Measurements from ENCODE around the gene HOXC10. TPM values are rescaled to one million over a fixed set of nuclear protein-coding genes. Genes with fewer than 3 reads are reported as not detected.

The HOXC10 gene
- total RNA-seq, 2 experiments from 2014 or later: not detected

DNA sequence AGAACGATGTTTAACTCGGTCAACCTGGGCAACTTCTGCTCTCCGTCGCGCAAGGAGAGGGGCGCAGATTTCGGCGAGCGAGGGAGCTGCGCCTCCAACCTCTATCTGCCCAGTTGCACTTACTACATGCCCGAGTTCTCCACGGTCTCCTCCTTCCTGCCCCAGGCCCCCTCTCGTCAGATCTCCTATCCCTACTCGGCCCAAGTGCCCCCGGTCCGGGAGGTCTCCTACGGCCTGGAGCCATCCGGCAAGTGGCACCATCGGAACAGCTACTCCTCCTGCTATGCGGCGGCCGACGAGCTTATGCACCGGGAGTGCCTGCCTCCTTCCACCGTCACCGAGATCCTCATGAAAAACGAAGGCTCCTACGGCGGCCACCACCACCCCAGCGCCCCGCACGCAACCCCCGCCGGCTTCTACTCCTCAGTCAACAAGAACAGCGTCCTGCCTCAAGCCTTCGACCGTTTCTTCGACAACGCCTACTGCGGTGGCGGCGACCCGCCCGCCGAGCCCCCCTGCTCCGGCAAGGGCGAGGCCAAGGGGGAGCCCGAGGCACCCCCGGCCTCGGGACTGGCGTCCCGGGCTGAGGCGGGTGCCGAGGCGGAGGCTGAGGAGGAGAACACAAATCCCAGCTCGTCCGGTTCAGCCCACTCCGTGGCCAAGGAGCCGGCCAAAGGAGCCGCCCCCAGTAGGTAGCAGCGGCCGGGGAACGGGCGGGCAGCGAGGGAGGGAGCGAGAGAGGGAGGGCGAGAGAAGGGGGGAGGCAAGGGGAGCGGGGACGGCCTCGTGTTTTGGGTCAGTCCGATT lies 11.5 kb upstream of the HOXC10 start:
- Mint-ChIP-seq H3K36me3 (ENCODE audit: low read depth) (peaks cover 4% of the 10 kb centered on the region), H3K27ac (no peak overlapping the region), H3K9me3 (peaks cover 4% of the 10 kb centered on the region), H3K27me3 (peaks cover 78% of the 10 kb centered on the region), H3K4me1 (ENCODE audit: low read depth) (peaks cover 15% of the 10 kb centered on the region), H3K4me3 (peak overlapping the region; percentile 11)
- CTCF ChIA-PET: no interaction called here
- TF ChIP-seq, protein P1, sequence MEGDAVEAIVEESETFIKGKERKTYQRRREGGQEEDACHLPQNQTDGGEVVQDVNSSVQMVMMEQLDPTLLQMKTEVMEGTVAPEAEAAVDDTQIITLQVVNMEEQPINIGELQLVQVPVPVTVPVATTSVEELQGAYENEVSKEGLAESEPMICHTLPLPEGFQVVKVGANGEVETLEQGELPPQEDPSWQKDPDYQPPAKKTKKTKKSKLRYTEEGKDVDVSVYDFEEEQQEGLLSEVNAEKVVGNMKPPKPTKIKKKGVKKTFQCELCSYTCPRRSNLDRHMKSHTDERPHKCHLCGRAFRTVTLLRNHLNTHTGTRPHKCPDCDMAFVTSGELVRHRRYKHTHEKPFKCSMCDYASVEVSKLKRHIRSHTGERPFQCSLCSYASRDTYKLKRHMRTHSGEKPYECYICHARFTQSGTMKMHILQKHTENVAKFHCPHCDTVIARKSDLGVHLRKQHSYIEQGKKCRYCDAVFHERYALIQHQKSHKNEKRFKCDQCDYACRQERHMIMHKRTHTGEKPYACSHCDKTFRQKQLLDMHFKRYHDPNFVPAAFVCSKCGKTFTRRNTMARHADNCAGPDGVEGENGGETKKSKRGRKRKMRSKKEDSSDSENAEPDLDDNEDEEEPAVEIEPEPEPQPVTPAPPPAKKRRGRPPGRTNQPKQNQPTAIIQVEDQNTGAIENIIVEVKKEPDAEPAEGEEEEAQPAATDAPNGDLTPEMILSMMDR (IDR thresholded peaks at IDR 0.05): no peak
- DNase-seq (no peak), ATAC-seq (peak; percentile 29)
- POLR2A ChIA-PET: interaction anchor here (1.6 kb wide), 1 partner anchor 15 kb away, joined by 4 read pairs; no protein-coding TSS in a partner anchor
- intact Hi-C loops (cut with micrococcal nuclease): loop anchor here (5.0 kb wide), 1 partner anchor 36 kb away; the partner anchor contains the start of gene HOXC13

DNA sequence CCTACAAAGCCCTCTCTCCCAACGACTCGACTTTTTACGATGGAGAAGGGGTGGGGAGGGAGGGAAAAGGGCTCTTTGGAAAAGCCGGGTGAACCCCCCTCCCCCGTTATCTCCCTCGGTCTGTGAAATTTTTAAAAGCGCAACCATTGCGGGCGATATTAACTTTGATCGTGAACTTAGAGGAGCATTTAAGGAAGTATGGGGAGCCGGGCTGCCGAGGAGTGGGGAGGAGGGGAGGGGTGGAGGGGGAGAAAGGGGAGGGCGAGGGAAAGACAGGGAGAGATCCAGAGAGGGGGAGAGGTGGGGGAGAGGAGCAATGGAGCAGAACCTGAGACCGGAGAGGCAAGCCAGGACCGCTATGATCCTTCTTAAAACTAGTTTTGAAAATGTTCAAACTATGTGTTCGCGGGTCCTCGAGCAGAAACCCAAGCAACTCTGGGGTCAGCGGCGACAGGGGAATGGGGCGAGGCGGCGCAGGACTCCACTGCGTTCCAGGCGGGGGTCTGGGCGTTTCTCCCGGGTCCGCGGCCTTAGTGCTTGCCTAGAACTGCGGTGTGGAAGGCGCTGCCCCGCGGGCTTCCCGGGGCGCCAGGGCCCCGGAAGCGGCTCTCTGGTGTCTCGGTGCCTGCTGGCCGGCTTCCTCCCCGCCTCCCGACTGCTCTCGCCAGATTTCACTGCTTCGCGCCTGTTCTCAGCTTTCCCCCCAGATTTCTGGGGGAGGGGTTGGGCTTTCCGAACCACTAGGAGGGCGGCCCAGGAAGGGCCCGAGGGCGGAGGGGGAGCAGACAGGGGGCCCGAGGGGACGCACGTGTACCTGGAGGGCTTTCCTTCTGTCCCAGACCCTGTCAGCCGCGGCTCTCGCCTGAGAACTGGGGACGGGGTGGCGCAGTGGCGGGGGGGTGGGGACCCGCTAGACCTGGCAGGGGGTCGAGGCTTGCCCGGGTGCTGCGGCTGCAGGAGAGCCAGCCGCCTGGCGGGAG lies 10.6 kb upstream of the HOXC10 start, which contains the start of gene HOTAIR:
Gene HOTAIR, minus strand, starts transcription at position 871 of the 980 bp plus-strand sequence.
- Mint-ChIP-seq H3K4me3 (peak within 1 kb of the TSS; percentile 43), H3K9me3 (peaks cover 4% of the 10 kb centered on the region), H3K4me1 (ENCODE audit: low read depth) (peaks cover 15% of the 10 kb centered on the region), H3K36me3 (ENCODE audit: low read depth) (peaks cover 4% of the 10 kb centered on the region), H3K27me3 (peaks cover 78% of the 10 kb centered on the region), H3K27ac (no peak within 1 kb of the TSS)
- ChIA-PET POLR2A (interaction anchor here (1.6 kb wide), 1 partner anchor 16 kb away, joined by 4 read pairs; no protein-coding TSS in a partner anchor), CTCF (no interaction called here)
- DNase-seq (peak; percentile 48), ATAC-seq (peak; percentile 66)
- TF ChIP-seq, protein P1 (IDR thresholded peaks at IDR 0.05): no peak
- intact Hi-C loops (cut with micrococcal nuclease): loop anchor here (5.0 kb wide), 1 partner anchor 37 kb away; the partner anchor contains the start of gene HOXC13

DNA sequence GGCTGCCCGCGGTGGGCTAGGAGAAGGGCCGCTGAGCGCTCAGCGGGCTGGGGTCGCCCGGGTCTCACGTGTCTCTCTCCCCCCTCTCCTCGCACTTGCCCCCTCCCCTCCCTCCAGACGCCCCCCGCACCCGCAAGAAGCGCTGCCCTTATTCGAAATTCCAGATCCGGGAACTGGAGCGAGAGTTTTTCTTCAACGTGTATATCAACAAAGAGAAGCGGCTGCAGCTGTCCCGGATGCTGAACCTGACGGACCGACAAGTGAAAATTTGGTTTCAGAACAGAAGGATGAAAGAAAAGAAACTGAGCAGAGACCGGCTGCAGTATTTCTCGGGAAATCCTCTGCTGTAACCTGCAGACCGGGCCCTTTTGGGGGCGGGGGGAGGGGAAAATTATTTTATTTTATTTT lies 9.9 kb upstream of the HOXC10 start:
- peaks cover 15% of the 10 kb centered on the region for H3K4me1 Mint-ChIP-seq (ENCODE audit: low read depth)
- ATAC-seq (no peak), DNase-seq (no peak)
- intact Hi-C loops (cut with micrococcal nuclease): no loop called here
- peaks cover 4% of the 10 kb centered on the region for H3K9me3 Mint-ChIP-seq
- no peak overlapping the region for H3K27ac Mint-ChIP-seq
- TF ChIP-seq, protein P1 (IDR thresholded peaks at IDR 0.05): no peak
- H3K27me3 Mint-ChIP-seq: peaks cover 79% of the 10 kb centered on the region
- ChIA-PET POLR2A (no interaction called here), CTCF (interaction anchor here (2.2 kb wide), 1 partner anchor 11 kb away, joined by 13 read pairs; the partner anchor contains the start of gene HOXC10)
- H3K36me3 Mint-ChIP-seq (ENCODE audit: low read depth): peaks cover 4% of the 10 kb centered on the region
- H3K4me3 Mint-ChIP-seq: no peak overlapping the region

DNA sequence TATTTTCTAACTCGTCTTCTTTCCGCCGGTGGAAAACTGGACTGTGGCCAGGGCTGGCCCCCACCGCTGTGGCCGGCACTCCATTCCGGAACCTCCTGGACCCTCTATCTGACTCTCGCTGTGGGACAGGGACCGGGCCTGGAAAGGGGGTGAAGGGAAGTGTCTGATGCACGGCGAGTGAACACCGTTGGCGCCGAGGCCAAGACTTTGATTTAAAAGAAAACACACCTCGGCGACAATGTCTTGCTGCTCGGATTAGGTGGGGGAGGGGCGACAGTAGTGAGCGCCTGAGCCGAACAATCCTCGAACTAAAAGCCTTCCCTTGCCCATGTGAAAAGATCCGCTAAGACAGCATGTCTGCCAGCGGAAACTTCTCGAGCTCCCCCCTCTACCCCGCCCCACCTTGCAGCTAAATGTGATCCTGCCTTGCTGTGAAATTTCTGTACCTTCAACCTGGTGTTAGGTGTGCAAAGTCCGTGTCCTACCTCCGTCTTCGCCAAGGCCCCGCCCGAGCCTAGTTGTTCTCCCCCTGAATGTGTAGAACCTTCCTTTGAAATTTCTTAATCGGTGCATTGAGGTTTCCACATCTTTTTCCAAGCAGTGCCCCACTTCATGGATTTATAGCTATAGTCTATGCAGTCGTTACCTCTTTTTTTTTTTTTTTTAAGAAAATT lies 9.3 kb upstream of the HOXC10 start:
- TF ChIP-seq, protein P1 (IDR thresholded peaks at IDR 0.05): no peak
- H3K4me3 Mint-ChIP-seq: peak overlapping the region; percentile 24
- POLR2A ChIA-PET: interaction anchor here (1.0 to 1.7 kb wide), 2 partner anchors 14 to 39 kb away, joined by 3 to 4 read pairs; no protein-coding TSS in a partner anchor
- peaks cover 15% of the 10 kb centered on the region for H3K4me1 Mint-ChIP-seq (ENCODE audit: low read depth)
- no peak for ATAC-seq
- H3K27me3 Mint-ChIP-seq: peaks cover 83% of the 10 kb centered on the region
- H3K36me3 Mint-ChIP-seq (ENCODE audit: low read depth): peaks cover 4% of the 10 kb centered on the region
- peaks cover 4% of the 10 kb centered on the region for H3K9me3 Mint-ChIP-seq
- CTCF ChIA-PET: interaction anchor here (1.0 to 2.2 kb wide), 3 partner anchors 10 to 57 kb away, joined by 5 to 13 read pairs (median 5); partner anchors contain the start of genes HOXC10 and HOXC5
- DNase-seq: no peak
- H3K27ac Mint-ChIP-seq: no peak overlapping the region
- intact Hi-C loops (cut with micrococcal nuclease): no loop called here

Data from activated CD8-positive, alpha-beta T cell treated with anti-CD3 and anti-CD28 coated beads for 36 hours (primary cell).